Esophagus (tissue), 2 donors: ENCODE measurements around the gene NLRP5. TPM values are rescaled to one million over a fixed set of nuclear protein-coding genes. Genes with fewer than 3 reads are reported as not detected.

Experiments
- H3K27ac ChIP-seq, 2 donors: one replicate each; pipeline ENCODE4 v1.5.1; 2013; ENCODE audit warnings: low read depth in 2 of 2, mild to moderate bottlenecking in 2 of 2, inconsistent platforms in 1 of 2, low read length in 1 of 2, moderate library complexity in 1 of 2
- H3K27me3 ChIP-seq, 2 donors: one replicate each; pipeline ENCODE4 v1.6.1; 2013; ENCODE audit warnings: low read length in 2 of 2, control low read depth in 1 of 2, mild to moderate bottlenecking in 1 of 2; ENCODE audit not compliant: insufficient read depth in 2 of 2, control insufficient read depth in 1 of 2
- H3K36me3 ChIP-seq, 2 donors: one replicate each; pipeline ENCODE4 v1.6.1; 2013; ENCODE audit warnings: low read length in 1 of 2; ENCODE audit not compliant: control insufficient read depth in 2 of 2, insufficient read depth in 2 of 2
- H3K4me1 ChIP-seq, 2 donors: one replicate each; pipeline ENCODE4 v1.6.1; 2013; ENCODE audit warnings: low read length in 1 of 2; ENCODE audit not compliant: control insufficient read depth in 2 of 2, insufficient read depth in 2 of 2
- H3K4me3 ChIP-seq, 2 donors: one replicate each; pipeline ENCODE4 v1.5.1; 2013; ENCODE audit warnings: low read length in 2 of 2, mild to moderate bottlenecking in 2 of 2, low read depth in 1 of 2, moderate library complexity in 1 of 2
- H3K9me3 ChIP-seq, 2 donors: one replicate each; pipeline ENCODE4 v1.6.1; 2013; ENCODE audit warnings: mild to moderate bottlenecking in 2 of 2, low read depth in 1 of 2, low read length in 1 of 2, moderate library complexity in 1 of 2; ENCODE audit not compliant: control insufficient read depth in 2 of 2, insufficient read depth in 1 of 2
- WGBS, 2 donors: extraction: QIAGEN DNeasy Blood & Tissue Kit; methylation state at CpG; one replicate each; pipeline ENCODE4 v1.1.7; 2013; 5-methylcytosine and 5-hydroxymethylcytosine counted together
- polyA plus RNA-seq, 2 donors: library from polyadenylated mRNA; stranded (reverse); fragments of 200-250 nt; gene quantifications; one replicate each; pipeline ENCODE4 v1.2.3, GENCODE V29; 2013
- donor health status: healthy with polysubstance abuse.
- donor health status: Bipolar disorder and iron deficiency.

Gene NLRP5
- polyA plus RNA-seq, 2 donors: not detected

DNA sequence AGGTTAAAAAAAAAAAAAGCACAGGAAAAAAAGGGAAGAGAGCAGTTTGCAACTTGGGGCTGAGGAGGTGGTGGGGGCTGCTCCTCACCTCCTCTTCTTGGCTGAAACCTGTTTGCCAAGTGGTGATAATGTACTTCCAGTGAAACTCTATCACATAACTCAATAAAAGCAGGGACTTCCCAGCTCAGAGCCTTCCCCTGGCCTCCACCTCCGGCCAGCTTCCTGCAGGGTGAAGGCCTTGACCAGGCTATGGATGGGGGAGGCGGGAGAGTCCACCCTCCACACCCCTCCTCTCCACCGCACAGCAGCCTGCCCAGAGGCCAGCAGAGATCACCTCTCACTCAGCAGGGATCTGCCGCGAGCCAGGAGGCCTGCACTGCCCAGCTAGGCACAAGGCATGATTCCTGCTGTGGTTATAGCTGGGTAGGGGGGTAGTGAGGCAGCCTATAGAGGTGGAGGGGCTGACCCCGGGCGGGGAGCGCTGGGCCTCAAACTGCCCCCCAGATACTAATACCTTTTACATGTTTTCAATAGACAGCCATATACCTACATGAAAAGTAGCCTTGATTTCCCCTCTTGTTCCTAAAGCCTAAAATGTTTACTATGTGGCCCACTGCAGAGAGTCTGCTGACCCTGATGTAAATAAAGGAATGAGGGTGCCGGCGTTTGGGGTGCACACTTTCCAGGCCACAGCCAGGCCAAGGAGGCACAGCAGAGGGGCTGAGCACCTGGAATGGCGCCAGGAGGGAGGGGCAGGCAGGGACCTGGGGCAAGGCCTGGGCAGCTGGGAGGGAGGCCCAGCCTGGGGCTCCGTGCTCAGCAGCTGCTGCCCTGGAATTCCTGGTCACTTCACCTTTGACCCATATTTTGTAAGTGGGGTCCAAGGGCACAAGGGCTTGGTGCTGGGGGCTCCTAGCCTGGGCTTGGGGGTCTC lies 124.2 kb downstream of the NLRP5 start:
- Histone ChIP-seq H3K27me3 (no peaks in the 10 kb centered on the region), H3K4me1 (peaks cover 22 to 44% of the 10 kb centered on the region in 2 donors), H3K36me3 (peaks cover 0 to 6% of the 10 kb centered on the region in 2 donors), H3K9me3 (no peaks in the 10 kb centered on the region), H3K27ac (peak overlapping the region; percentile 37 to 42), H3K4me3 (no peak overlapping the region)
- WGBS, 2 donors: 38 to 51% methylated on average over 12 of the region's 12 CpGs

Other genes with a start within 250 kb of the NLRP5 start
- gene NLRP9, start 248.4 kb upstream of the NLRP5 start, polyA plus RNA-seq: not detected
- gene RFPL4A, start 227.7 kb upstream of the NLRP5 start, polyA plus RNA-seq: not detected
- gene RFPL4AL1, start 217.7 kb upstream of the NLRP5 start, polyA plus RNA-seq: not detected
- gene NLRP11, start 154.8 kb upstream of the NLRP5 start, polyA plus RNA-seq: not detected
- gene NLRP4, start 150.2 kb upstream of the NLRP5 start, polyA plus RNA-seq: not detected
- gene NLRP13, start 54.4 kb upstream of the NLRP5 start, polyA plus RNA-seq: not detected
- gene NLRP8, start 38.9 kb upstream of the NLRP5 start, polyA plus RNA-seq: not detected
- gene ZNF787, start 134.5 kb downstream of the NLRP5 start, polyA plus RNA-seq: 10 to 100 TPM; 17.0 to 19.0 TPM
- 10 to 100 TPM; 12.9 to 16.0 TPM for gene ZNF444, start 154.5 kb downstream of the NLRP5 start, polyA plus RNA-seq
- not detected for gene GALP, start 189.2 kb downstream of the NLRP5 start, polyA plus RNA-seq
- under 1 TPM; 0.01 to 0.04 TPM for gene ZSCAN5B, start 211.0 kb downstream of the NLRP5 start, polyA plus RNA-seq
- gene ZSCAN5C, start 215.5 kb downstream of the NLRP5 start, polyA plus RNA-seq: not detected